Fibroblast of upper back skin (primary cell): Measurements from ENCODE around the gene HTR1B.

ENCODE experiments used
- DNase-seq: peaks from one replicate; pipeline ENCODE4 v3.0.0-alpha.2; 2013

The HTR1B gene, protein sequence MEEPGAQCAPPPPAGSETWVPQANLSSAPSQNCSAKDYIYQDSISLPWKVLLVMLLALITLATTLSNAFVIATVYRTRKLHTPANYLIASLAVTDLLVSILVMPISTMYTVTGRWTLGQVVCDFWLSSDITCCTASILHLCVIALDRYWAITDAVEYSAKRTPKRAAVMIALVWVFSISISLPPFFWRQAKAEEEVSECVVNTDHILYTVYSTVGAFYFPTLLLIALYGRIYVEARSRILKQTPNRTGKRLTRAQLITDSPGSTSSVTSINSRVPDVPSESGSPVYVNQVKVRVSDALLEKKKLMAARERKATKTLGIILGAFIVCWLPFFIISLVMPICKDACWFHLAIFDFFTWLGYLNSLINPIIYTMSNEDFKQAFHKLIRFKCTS

DNA sequence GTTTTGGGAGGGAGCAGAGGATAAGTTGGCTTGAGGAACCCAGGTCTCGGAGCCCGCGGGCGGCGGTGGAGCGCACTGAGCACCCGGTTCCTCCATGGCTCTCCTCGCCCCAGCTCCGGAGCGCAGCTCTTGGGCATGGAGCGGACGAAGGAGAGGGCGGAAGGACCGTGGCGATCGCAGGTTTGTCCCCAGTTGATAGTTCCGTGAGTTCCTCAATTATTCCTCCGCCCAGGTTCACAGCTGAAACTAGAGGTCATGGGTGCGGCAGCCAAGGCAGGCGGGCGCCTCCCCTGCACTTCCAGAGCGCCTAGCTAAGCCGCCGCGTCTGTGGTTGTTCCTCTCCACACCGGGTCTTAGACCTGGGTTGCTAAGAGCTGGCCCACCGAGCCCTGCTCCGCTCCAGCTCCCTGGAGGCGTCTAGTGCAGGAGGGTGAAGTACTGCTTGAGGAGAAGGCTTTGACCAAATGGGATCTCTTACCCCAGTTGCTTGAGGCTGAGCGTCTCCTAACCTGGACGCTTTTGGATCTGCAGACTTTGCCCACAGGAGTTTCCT, at the start of gene HTR1B:
Gene HTR1B (minus strand): TSS at position 184 of the 553 bp plus-strand sequence. CDS start 88 bp downstream, at position 96.
- DNase-seq, result no peak

DNA sequence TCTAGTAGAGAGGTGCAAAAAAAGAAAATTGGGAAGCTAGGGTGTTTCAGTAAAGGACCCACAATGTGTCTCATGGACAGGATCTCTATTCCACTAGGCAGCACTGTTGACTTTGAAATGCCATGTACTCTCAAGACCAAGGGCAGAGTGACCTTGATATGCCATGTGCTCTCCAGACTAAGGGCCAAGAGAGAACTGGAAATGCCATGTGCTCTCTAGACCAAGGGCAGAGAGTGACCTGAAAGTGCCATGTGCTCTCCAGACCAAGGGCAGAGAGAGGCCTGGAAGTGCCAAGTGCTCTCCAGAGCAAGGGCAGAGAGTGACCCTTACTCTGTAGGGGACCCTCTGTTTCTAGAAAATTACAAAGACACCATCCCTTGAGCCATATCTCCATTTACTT, 49.3 kb upstream of the HTR1B start:
- no peak for DNase-seq

DNA sequence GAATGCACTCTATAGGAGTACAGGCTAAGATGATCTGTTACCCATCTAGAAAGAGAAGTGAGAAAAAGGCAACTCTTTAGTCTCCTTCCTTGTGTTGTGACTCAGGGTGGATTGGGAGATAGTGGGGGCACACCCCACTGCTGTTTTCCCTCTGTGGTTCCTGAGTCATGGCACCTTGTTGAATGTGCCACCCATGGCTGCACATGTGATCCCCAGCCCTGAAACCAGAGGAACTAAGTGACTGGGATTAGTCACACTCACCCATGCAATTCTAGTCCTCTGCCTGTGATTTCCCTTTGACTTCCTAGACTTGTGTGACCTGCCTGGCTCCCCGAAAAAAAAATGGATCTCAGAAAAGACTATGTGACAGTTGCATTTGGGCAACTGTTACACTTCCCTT, 48.6 kb upstream of the HTR1B start:
- DNase-seq, result no peak

DNA sequence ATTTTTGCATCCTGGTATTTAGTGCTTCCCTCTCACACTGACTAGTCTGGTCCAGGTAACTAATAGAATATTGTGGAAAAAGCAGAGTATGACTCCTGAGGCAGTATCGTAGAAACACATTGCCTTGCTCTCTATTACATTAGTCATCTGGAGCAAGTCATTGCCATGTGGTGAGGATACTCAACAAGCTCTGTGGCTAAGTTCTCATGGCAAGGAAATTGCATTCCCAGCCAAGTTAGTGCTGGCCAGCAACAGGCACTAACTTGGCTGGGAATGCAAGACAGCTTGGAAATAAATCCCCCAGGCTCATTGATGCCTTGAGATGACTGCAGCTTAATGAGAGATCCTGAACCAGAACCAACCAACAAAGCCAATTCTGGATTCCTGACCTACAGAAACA, 39.7 kb upstream of the HTR1B start:
- peak; percentile 1 for DNase-seq

DNA sequence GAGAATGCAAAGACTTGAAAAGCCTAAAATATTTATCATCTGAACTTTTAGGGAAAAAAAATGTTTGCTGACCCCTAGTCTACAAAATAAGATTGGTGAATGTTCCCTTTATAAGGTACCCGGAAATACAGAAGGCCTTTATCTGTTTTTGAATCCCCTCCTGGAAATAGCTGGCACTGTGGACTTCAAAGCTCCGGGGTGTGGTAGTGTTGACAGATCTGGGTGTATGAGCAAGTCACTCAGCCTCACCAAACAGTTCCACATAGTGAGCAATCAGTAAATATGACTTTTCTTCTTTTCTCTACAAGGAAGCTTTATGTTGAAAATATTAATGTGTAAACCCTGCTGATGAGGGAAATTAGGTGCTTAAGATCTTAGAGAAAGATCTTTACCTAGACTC, 29.2 kb upstream of the HTR1B start:
- DNase-seq, result no peak

DNA sequence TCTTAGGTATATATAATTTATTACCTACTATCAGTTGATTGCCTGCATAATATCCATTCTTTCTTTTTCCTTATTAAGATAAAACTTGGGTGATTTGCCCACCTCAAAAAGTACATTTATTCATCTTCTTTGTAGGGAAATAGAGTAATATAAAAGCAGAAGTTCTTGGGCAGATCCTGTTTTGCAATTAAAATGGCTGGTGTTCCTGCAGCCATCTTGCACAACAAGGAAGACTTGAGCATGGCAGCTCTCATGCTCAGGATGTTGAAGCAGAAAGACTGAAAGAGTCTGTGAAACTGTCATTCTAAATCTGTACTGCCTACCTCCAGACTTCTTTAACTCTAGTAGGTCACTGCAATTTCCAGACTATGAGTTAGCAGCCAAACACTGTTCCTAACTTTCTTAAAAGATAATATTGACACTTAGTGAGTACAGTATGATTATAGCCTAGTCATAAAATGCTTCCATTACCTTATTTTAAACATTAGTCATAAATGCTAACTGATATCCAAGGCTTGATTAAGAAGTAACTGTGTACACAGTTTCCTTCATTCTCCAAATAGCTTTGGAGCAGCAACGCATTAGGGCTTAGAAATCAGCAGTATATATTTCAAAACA, 24.6 kb upstream of the HTR1B start:
- no peak for DNase-seq

DNA sequence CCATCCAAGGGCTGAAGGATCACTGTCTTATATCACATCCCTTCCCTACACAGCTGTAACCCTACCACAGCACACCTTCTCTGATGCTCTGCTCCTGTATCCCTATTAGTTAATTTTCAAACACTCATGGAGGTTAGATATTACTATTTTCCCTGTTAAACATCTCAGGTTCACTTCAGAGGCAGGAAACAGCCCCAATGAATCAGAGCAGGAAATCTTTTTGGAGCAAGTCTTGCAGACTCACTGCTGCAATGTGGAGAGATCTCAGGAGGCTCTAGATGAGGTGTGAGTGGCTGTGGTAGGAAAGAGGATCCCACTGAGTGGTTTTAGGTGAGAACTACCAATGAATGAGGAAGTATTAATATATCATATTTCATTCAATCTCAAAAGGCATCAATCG, 19.7 kb upstream of the HTR1B start:
- no peak for DNase-seq

DNA sequence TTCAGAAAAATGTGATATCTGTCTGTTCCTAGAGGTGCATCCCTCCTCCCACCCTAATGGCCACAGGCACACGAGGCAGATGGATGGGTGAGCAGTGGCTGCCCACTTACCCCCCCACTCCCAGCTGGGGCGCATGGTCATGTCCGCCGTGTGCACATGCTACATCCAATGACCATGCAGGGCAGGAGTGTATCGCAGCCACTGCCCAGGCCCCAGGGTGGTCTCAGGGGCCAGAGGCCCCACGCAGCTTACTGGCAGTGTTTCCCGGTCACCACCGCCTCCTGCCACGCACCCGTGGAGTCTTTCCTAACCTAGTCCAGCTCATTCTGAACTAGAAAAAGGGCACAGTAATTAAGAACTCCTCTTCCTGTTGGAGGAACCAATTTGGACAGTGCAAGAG, 11.7 kb upstream of the HTR1B start:
- no peak for DNase-seq

DNA sequence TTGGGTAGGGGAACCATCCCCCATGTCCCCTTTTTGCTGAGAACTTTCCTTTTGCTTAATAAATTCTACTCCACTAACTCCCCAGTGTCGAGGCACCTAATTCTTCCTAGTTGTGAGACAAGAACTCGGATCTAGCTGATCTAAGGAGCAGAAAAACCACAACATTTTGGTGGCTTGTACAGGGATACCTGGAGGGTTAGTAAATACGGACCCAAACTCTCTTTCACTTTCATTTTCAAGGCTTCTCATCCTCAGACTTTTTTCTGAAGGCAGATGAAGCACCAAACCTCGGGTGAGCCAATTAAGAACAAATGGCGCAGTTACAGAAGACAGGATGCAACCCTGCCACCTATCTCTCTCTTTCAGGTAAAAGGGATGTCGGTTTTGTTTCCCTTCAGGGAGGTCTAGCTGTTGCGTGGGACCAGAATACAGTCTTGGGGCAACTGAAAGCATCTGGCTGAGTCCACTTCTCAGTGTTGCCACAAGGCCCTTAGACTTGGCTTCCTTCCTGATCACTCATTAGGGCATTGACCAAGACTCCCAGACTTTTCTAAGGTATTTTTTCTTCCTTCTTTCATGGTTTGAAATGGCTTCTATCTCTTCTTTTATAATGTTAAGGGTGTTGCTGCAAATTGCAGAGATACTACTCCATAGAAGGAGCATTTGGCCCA, 11.1 kb upstream of the HTR1B start:
- no peak for DNase-seq

DNA sequence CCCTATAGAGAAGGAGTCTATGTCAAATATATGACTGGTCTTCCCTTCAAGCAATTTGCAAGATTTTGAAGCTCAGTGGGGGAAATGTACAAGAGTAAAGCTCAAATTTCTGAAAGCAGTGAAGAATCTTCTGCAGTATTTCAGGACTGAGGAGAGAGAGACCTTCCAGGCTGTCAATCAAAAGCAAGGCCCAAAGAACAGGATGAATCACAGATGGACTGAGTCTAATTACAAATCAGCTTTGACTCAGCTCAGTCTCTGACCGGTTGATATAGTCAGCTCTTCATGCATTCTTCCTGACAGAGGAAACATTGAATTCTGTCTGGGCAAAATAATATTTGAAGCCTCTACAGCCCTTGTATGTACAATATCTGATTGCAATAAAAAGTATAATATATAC, 7.7 kb upstream of the HTR1B start:
- DNase-seq, result peak; percentile 39

DNA sequence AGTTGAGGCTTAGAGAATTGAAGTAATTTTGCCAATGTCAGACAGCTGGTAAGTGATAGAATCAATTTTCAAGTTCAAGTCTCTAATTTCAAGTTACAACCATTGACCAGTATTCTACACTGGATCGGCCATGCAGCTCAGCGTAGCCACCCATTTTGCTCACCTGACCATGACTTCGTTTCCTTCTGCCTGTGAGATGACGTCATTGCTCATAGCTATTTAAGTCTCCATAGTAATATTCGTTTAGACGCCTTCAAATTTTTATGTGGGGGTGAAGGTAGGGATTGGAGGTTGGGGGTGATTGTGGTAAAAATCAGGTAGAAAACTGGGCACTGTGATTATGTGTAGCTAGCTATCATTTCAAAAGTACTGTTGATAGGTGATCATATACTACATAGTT, 5.6 kb upstream of the HTR1B start:
- no peak for DNase-seq

DNA sequence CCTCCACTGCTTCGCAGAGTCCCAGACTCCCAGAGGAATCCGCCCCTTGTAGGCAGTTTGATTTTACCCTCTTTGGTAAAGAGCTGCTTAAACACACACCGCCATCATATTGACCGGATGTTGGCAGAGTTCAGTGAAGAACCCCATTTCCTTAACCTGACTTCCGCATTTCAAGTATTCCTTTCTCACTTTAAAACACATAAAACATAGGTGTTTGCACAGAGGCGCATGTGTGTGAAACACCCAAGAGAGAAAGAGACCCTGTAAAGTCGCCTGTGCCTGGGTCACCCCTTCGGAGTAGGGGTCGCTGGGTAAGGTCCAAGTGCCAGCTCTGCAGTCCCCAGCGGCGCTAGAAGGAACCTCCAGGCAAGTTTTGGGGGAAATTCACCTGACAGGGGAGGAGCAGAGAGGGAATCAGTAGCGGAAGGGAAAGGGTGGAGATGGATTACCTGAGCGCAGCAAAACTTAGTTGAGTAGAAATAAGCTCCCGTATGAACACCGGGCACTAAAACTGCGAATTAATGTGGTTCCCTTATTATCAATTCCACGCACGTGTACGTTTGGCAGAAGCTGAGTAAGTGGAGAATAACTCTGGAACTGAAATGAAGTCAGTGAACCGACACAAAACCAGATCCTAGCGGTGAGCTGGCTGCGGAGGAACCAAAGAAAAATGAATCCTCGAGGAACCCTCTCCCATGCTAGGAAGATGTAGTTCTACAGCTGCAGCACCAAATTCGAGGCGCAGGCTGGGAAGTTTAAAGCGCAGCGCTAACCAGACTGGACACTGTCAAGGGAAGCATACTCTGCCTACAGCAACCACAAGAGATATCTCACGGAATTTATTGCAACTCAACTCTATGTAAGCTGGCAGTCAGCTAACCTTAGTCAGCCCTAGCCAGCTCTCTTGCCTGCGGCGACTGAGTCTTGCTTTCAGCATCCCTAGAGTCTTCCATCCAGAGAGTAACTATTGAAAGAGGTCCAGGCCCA, 3.5 kb upstream of the HTR1B start:
- peak; percentile 35 for DNase-seq

DNA sequence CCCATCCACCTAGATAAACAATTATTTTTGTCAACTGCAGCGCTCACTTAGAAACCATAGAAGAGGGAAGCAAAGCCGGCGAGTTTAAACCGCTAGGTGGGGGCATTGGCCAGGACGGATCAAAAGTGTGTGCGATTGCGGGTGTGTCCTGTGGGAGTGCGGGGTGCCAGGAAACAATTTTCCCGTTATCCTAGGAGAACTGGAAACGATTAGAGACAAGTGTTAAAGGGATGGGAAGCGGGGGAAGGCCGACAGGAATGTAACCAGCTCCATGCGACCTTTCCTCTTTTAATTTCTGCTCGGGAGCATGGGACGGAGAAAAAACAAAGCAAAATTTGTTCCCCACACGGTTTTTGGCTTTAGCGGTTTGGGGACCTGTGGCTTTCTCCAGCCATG, 2.8 kb upstream of the HTR1B start:
- peak; percentile 82 for DNase-seq

DNA sequence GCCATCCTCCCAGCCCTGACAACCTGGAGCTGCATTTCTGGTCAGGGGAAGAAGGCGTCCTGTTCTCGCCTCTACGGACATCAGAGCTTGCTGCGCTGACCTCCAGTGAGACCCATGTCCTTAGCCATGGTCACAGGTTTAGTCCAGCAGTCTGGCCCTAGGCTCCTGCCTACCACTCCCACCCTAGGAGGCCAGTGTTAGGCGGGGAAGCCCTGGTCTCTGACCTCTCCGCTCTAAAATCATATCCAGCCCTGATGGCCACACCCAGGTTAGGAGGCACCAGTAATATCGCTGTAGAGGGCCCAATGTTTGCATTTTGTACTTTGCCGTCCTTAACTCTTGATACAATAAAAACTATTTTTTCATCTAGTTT, 1.2 kb upstream of the HTR1B start:
- no peak for DNase-seq

DNA sequence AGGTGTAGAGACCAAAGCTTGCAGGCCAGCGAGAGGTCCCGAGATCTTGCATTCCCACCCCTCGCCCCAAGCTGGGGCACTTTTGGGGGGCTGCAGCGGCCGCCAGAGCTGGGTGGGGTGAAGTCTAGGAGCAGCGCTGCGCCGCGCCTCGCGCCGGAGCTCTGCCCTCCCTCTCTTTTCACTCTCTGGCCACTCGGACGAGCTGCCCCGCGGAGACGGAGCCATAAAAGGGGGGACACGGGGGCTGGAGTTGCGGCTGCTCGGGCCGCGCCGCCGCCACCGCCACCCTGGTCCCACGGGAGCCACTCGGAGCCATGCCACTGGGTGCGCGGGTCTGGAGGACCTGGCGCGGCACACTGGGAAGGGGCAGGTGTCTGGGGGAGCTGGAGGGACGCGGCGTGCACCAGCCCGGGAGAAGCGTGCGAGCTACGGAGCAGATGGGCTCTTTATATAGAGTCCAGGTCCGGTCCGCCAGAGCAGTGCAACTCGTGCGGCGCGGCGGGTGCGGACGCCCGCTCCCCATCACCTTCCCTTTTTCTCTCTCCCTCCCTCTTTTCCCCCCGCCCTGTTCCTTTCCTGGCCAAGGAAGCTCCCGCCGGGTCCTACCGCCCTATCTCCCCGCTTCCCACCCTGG, 687 bp upstream of the HTR1B start:
- no peak for DNase-seq

DNA sequence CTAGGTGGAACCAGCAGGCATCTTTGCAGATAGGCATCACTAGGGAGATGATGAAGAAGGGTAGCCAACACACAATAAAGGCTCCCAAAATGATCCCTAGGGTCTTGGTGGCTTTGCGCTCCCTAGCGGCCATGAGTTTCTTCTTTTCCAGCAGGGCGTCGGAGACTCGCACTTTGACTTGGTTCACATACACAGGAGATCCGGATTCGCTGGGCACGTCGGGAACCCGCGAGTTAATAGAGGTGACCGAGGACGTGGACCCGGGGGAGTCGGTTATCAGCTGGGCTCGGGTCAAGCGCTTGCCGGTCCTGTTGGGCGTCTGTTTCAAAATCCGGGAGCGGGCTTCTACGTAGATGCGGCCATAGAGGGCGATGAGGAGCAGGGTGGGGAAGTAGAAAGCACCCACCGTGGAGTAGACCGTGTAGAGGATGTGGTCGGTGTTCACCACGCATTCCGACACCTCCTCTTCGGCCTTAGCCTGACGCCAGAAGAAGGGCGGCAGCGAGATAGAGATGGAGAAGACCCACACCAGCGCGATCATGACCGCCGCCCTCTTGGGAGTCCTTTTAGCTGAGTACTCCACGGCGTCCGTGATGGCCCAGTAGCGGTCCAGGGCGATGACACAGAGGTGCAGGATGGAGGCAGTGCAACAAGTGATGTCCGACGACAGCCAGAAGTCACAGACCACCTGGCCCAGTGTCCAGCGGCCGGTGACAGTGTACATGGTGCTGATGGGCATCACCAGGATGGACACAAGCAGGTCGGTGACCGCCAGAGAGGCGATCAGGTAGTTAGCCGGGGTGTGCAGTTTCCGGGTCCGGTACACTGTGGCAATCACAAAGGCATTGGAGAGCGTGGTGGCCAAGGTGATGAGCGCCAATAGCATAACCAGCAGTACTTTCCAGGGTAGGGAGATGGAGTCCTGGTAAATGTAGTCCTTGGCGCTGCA, 658 bp downstream of the HTR1B start:
- peak; percentile 54 for DNase-seq

DNA sequence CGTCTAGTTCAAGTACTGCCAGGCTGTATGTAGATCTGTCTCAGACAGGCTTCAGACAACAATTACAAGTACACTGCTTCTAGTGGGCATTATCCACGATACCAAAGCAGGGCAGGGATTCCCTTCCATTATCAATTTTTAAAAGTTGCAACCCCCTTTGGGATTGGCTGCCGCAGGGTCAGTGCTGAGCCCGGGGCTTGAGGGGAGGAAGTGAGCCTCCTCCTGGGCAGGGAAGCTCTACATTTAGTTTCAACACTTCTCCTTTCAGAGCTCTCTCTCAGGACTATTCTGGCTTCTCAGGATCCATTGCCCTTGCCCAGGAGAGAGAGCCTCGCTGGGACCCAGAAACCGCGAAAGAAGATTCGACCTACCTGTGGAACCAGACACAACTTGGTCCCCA, 1.5 kb downstream of the HTR1B start:
- DNase-seq, result no peak

DNA sequence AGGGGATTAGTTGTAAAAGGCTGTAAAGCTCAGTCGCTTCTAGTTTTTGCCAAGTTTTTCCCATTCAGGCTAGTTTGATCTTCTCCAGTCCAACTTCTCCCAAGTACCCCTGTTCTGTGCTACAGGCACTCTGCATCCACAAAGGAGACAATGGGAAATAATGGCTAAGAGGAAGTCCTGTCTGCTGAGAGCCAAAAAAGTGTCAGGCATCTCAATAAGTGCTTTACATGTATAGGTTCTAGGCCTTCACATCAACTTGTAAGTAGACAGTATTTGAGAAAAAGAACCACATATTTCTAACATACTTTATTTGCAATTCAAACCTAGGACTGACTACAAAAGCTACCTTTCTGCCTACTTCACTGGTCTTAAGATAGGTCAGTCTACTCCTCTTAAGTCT, 4.9 kb downstream of the HTR1B start:
- no peak for DNase-seq

DNA sequence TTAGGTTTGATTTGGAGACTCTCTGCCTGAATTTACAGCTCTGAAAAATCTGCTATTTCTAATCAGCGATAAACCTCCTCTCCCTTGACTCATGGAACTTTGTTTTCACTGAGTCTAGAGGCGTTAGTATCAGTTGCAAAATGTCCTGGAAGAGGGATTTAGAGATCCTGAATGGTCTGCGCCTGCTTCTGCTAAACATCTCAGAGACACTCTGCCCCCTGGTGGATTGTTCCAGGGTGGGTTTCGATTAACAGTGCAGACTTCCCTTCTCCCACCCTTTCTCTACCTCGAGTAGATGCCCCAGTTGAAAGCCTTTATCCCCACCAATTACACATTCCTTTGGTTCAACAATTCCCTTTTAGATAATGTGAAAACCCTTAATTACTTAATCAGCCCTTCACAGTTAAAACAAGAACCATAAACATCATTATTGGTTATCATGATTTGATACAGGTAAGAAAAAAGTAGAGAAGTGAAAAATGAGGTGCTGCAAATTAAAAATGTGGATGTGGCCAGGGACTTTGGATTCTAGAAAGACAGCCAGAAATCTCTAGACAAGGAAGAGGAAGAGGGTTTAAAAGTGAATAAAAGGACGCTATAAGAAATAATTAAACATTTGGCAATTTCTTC, 5.5 kb downstream of the HTR1B start:
- DNase-seq, result peak; percentile 93

DNA sequence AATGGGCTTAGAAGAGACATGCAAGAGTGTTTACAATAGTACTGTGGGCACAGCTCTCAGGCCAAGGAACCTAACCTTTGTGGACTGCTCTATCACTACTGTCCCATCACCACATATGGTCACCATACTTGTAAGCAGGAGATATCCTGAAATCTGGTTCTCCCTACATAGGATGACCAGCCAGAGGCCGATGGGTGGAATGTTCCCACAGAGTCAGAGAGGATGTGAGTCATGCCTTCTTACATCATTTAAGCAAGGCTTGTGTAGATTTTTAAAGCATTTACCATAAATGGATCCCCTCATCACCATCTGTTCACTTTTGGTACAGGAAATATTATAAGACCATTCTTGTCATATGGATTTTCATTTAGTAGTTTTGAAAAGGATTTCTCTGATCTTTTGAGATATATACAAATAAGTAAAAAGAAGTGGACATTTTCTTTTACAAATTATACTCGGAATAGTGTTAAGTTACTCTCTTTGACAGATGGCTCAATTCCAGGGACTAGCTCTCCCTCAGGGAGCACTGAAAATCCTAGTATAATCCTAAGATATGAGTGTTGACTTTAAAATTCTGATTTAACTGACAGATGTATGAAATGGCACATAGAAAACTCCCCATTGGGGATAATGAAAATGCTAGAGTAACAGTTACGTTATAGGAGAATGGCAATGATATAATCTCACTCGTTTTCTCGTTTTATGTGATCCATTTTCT, 6.6 kb downstream of the HTR1B start:
- DNase-seq, result peak; percentile 99
